IMR-90 (cell line): ENCODE data around the gene PTRHD1. TPM values are rescaled to one million over a fixed set of nuclear protein-coding genes. Genes with fewer than 3 reads are reported as not detected.

Experiments used
- ATAC-seq: fragments of 200-7000 bp; cut with Tn5 transposase; 2 replicates; pipeline ENCODE4 v1.9.1; 2020; ENCODE audit warnings: low read depth, mild to moderate bottlenecking, moderate library complexity
- BruUV-seq: library from RNA; stranded (reverse); fragments of 400-500 nt; replicated peaks from 2 replicates; lab custom pipeline; 2021; lab: Mats Ljungman, UMichigan
- CTCF ChIA-PET: fragments of 300-600 bp; formaldehyde crosslinking; extraction: SDS; loops from one replicate; lab custom pipeline; 2021; ENCODE audit warnings: antibody characterized with exemption; lab: Yijun Ruan, JAX
- POLR2A ChIA-PET: fragments of 300-600 bp; sonication (Branson Sonifier 250); formaldehyde crosslinking; loops from one replicate; lab custom pipeline; 2022; ENCODE audit warnings: antibody characterized with exemption; ENCODE audit not compliant: unreplicated experiment; lab: Charles Lee
- DNase-seq: peaks from one replicate; pipeline ENCODE4 v3.0.0; 2013
- H2AFZ ChIP-seq: replicated peaks from 2 replicates; pipeline ENCODE3; 2013; ENCODE audit warnings: low read length, mild to moderate bottlenecking; ENCODE audit not compliant: poor library complexity
- H2AK5ac ChIP-seq: 2 replicates; pipeline ENCODE4 v1.6.1; 2013; ENCODE audit warnings: low read depth, low read length, inconsistent platforms
- H2AK9ac ChIP-seq: replicated peaks from 2 replicates; pipeline ENCODE3; 2013; ENCODE audit warnings: mild to moderate bottlenecking, low read depth, low read length, moderate library complexity; ENCODE audit not compliant: poor library complexity
- H2BK120ac ChIP-seq: 2 replicates; pipeline ENCODE4 v1.6.1; 2013; ENCODE audit warnings: low read depth, low read length, inconsistent platforms
- H2BK15ac ChIP-seq: 3 replicates; pipeline ENCODE4 v1.6.1; 2013; ENCODE audit warnings: low read depth, low read length, inconsistent platforms
- H2BK20ac ChIP-seq: 2 replicates; pipeline ENCODE4 v1.6.1; 2013; ENCODE audit warnings: low read depth, mild to moderate bottlenecking, inconsistent platforms, low read length, moderate library complexity
- H2BK5ac ChIP-seq: 2 replicates; pipeline ENCODE4 v1.6.1; 2013; ENCODE audit warnings: mild to moderate bottlenecking, low read depth, low read length, inconsistent platforms; ENCODE audit not compliant: poor library complexity, severe bottlenecking
- H3K14ac ChIP-seq: replicated peaks from 2 replicates; pipeline ENCODE4 v1.6.1; 2013; ENCODE audit warnings: low read depth, low read length, inconsistent platforms
- H3K18ac ChIP-seq: 2 replicates; pipeline ENCODE4 v1.6.1; 2013; ENCODE audit warnings: low read depth, low read length, control low read depth
- H3K23ac ChIP-seq: 2 replicates; pipeline ENCODE4 v1.6.1; 2013; ENCODE audit warnings: low read depth, low read length, inconsistent platforms
- H3K27ac ChIP-seq: 2 replicates; pipeline ENCODE4 v1.5.1; 2013; ENCODE audit warnings: mild to moderate bottlenecking, control low read depth, low read length; ENCODE audit not compliant: insufficient read depth
- H3K27me3 ChIP-seq: 2 replicates; pipeline ENCODE4 v1.6.1; 2013; ENCODE audit warnings: low read length; ENCODE audit not compliant: control insufficient read depth, insufficient read depth
- H3K36me3 ChIP-seq: 2 replicates; pipeline ENCODE4 v1.6.1; 2013; ENCODE audit warnings: low read length, mixed read lengths; ENCODE audit not compliant: control insufficient read depth, insufficient read depth
- H3K4ac ChIP-seq: 2 replicates; pipeline ENCODE4 v1.6.1; 2013; ENCODE audit warnings: low read depth, low read length, inconsistent platforms
- H3K4me1 ChIP-seq: 2 replicates; pipeline ENCODE4 v1.6.1; 2013; ENCODE audit warnings: low read length, mixed read lengths; ENCODE audit not compliant: control insufficient read depth, insufficient read depth
- H3K4me2 ChIP-seq: 2 replicates; pipeline ENCODE4 v1.6.1; 2013; ENCODE audit warnings: low read depth, mild to moderate bottlenecking, control low read depth, low read length, moderate library complexity
- H3K4me3 ChIP-seq: 2 replicates; pipeline ENCODE4 v1.5.1; 2013; ENCODE audit warnings: low read depth, mild to moderate bottlenecking, control low read depth, low read length, moderate library complexity; ENCODE audit not compliant: insufficient read depth
- H3K56ac ChIP-seq: 2 replicates; pipeline ENCODE4 v1.6.1; 2013; ENCODE audit warnings: low read length, inconsistent platforms; ENCODE audit not compliant: insufficient read depth; ENCODE audit errors: extremely low read depth
- H3K79me1 ChIP-seq, 2 experiments: 2 replicates each; pipeline ENCODE4 v1.6.1; 2013; ENCODE audit warnings: low read length in 2 of 2, inconsistent platforms in 1 of 2, low read depth in 1 of 2
- H3K9ac ChIP-seq: 2 replicates; pipeline ENCODE4 v1.6.1; 2013; ENCODE audit warnings: low read depth, low read length, control low read depth
- H3K9me1 ChIP-seq: 2 replicates; pipeline ENCODE4 v1.6.1; 2013; ENCODE audit warnings: low read length, inconsistent platforms; ENCODE audit not compliant: insufficient read depth
- H3K9me3 ChIP-seq: 2 replicates; pipeline ENCODE4 v1.6.1; 2013; ENCODE audit warnings: low read length; ENCODE audit not compliant: control insufficient read depth, insufficient read depth
- H4K20me1 ChIP-seq: 2 replicates; pipeline ENCODE4 v1.6.1; 2013; ENCODE audit warnings: low read length, inconsistent platforms; ENCODE audit not compliant: insufficient read depth
- H4K5ac ChIP-seq: 2 replicates; pipeline ENCODE4 v1.6.1; 2013; ENCODE audit warnings: mild to moderate bottlenecking, low read depth, low read length, control low read depth
- H4K8ac ChIP-seq, 2 experiments: 2 replicates each; pipeline ENCODE4 v1.6.1; 2013; ENCODE audit warnings: low read depth in 2 of 2, low read length in 2 of 2, control low read depth in 1 of 2, inconsistent platforms in 1 of 2
- H4K91ac ChIP-seq: 2 replicates; pipeline ENCODE4 v1.6.1; 2013; ENCODE audit warnings: low read depth, low read length, inconsistent platforms; ENCODE audit not compliant: insufficient read depth
- CEBPB ChIP-seq: IDR thresholded peaks from 2 replicates; pipeline ENCODE4 v1.6.1; 2012; ENCODE audit warnings: low read depth, low read length, improper control_type of control experiment
- MAFK ChIP-seq: IDR thresholded peaks from 2 replicates; pipeline ENCODE4 v1.6.1; 2012; ENCODE audit warnings: low read depth, low read length, improper control_type of control experiment
- RFX5 ChIP-seq: IDR thresholded peaks from 2 replicates; pipeline ENCODE4 v1.8.0; 2012; ENCODE audit warnings: low read depth, mild to moderate bottlenecking, low read length, moderate library complexity
- WGBS, 2 experiments: methylation state at CpG; one replicate each; pipeline versions ENCODE4 v1.1.5 to v1.1.7; 2013; ENCODE audit warnings: missing lambda C conversion rate in 2 of 2; ENCODE audit not compliant: insufficient read length in 1 of 2; ENCODE audit errors: extremely low coverage in 2 of 2; 5-methylcytosine and 5-hydroxymethylcytosine counted together
- dilution Hi-C: fragments of 300-500 bp; cut with HindIII; formaldehyde crosslinking; loops from one replicate; pipeline ENCODE4 v1.14.3; 2018; ENCODE audit warnings: low sequenced_read_pairs; ENCODE audit not compliant: unreplicated experiment
- in situ Hi-C: fragments of 300-500 bp; cut with MboI; formaldehyde crosslinking; loops from 3 replicates; pipeline ENCODE4 v1.14.3; 2019; ENCODE audit warnings: low sequenced_read_pairs, inconsistent platforms, mixed read lengths
- intact Hi-C: fragments of 100-400 bp; cut with micrococcal nuclease; formaldehyde crosslinking; loops from 2 replicates; pipeline ENCODE4 v1.10.0; 2022
- polyA plus RNA-seq, 3 experiments: library from polyadenylated mRNA; depleted of rRNA; stranded (reverse); fragments of >200 nt; gene quantifications; 2 replicates each; pipeline ENCODE4 v1.2.3, GENCODE V29; 2012; ENCODE audit warnings: low replicate concordance in 1 of 3
- total RNA-seq: library from RNA; depleted of rRNA; stranded (reverse); fragments of >200 nt; gene quantifications from 2 replicates; pipeline ENCODE4 v1.2.3, GENCODE V29; 2012

Gene PTRHD1
- total and polyA plus RNA-seq, 2 of the 4 experiments (the other 2 are of a cell fraction), result 11.7 to 30.9 TPM

- no peak overlapping the region for H4K8ac ChIP-seq
- no peaks in the 10 kb centered on the region for H3K79me1 ChIP-seq
- no peak overlapping the region for H3K23ac ChIP-seq
- intact Hi-C loops (loop anchor here (10.0 kb wide), 2 partner anchors 289 to 359 kb away; no protein-coding TSS in a partner anchor), in situ Hi-C loops (no loop called here), dilution Hi-C loops (no loop called here)
- no peak overlapping the region for H2BK15ac ChIP-seq
- H3K4ac ChIP-seq, result no peak overlapping the region
- no peak overlapping the region for H2BK5ac ChIP-seq
- no peak overlapping the region for H4K91ac ChIP-seq
- H2AFZ ChIP-seq, result no peak overlapping the region
- no peak overlapping the region for H3K14ac ChIP-seq
- H2AK9ac ChIP-seq, result no peak overlapping the region
- H3K4me1 ChIP-seq, result no peaks in the 10 kb centered on the region
- H3K4me2 ChIP-seq, result no peak overlapping the region
- no peak overlapping the region for H2AK5ac ChIP-seq
- no peaks in the 10 kb centered on the region for H3K27me3 ChIP-seq
- CTCF ChIA-PET, result no interaction called here
- DNase-seq, result no peak
- no TSS peak for BruUV-seq
- no peak overlapping the region for H4K5ac ChIP-seq
- no peak overlapping the region for H3K56ac ChIP-seq
- POLR2A ChIA-PET, result no interaction called here
- TF ChIP-seq RFX5 (no peak), MAFK (no peak), CEBPB (no peak)
- H3K4me3 ChIP-seq, result no peak overlapping the region
- H3K27ac ChIP-seq, result no peak overlapping the region
- no peaks in the 10 kb centered on the region for H4K20me1 ChIP-seq
- H3K9me1 ChIP-seq, result 0 out of 2 replicates have a peak, but pooled peaks cover 3% of the 10 kb centered on the region
- no peaks in the 10 kb centered on the region for H3K9me3 ChIP-seq
- no peak overlapping the region for H2BK20ac ChIP-seq
- H3K36me3 ChIP-seq, result peaks cover 44% of the 10 kb centered on the region
- H2BK120ac ChIP-seq, result no peak overlapping the region
- no peak for ATAC-seq
- no peak overlapping the region for H3K9ac ChIP-seq
- no peak overlapping the region for H3K18ac ChIP-seq
- 100% methylated on average over 1 of the region's 8 CpGs; no CpG with 5 or more reads in 1 of the 2 experiments for WGBS, 2 experiments
Observed at GRCh38 chr2:24836206-24836605, 43.0 kb upstream of the PTRHD1 start.
